ENCODE measurements around the gene KNSTRN.

DNA sequence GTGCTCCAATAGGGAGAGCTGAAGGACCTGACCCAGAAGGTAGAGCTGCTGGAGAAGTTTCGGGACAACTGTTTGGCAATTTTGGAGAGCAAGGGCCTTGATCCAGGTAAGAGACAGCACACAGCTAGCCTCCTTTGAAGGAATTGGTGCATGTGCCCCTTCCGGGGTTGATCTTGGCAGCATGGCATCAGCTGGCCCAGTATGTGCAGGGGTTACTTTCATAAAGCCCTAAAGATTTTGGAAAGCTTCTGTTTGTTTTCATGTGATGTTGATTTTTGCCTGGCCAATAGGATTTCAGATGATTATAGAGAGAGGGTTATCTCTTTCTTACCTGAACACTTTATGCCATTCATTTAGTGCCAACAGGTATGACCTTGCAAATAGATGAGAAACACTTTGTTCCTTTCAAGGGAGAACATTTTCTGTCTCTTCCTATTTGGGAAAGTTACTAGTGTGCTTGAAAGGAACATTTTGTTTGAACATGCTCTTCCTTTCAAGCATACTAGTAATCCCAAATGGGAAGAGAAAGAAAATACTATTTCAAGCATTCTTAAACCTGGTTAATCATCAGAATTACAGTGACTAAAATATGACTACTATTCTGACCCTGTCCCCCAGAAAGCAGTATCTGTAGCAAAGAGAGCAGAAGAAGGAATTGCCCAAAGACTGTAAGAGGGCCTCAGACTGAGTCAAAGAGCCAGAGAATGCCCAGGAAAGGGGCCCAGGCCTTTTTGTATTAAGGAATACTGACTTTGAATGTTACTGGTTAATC, 7.5 kb downstream of the KNSTRN start:
- TF ChIP-seq POLR2A (IDR thresholded peaks at IDR 0.05; ENCODE audit: low read length) (no peak), GATA1 (IDR thresholded peaks at IDR 0.05; ENCODE audit: low read depth, low read length) (no peak)
